NCI-H2196 (cell line): ENCODE measurements around the gene RHOB.
"Not testable (repeated sequence)": the region's sequence is repeated elsewhere in the genome, so short reads cannot be mapped to it uniquely, and the experiment has no call there.

ENCODE experiments used
- DNase-seq: peaks from one replicate; lab custom pipeline; 2025; ENCODE audit not compliant: unreplicated experiment; lab: John Stamatoyannopoulos, UW

Gene RHOB

GRCh38 chr2:20490300-20491181 is 43.7 kb downstream of the RHOB start:
- no peak for DNase-seq

GRCh38 chr2:20491739-20492531 is 45.1 kb downstream of the RHOB start:
- DNase-seq = no peak

GRCh38 chr2:20493095-20493494 is 46.2 kb downstream of the RHOB start:
- not testable (repeated sequence) for DNase-seq

- DNase-seq = no peak
These were observed 47.4 kb downstream of the RHOB start for GRCh38 chr2:20494241-20494640.

GRCh38 chr2:20496076-20496872 is 49.4 kb downstream of the RHOB start:
- DNase-seq = peak; percentile 20

- DNase-seq = no peak
These were observed 50.1 kb downstream of the RHOB start for GRCh38 chr2:20496942-20497341.
